T-helper 2 cell treated with Interferon-gamma antibody and Interleukin-4, amounts not matched to agents 100 ng/mL and 5 ng/mL, for 36 hours (primary cell): ENCODE data around the gene ADO. TPM values are rescaled to one million over a fixed set of nuclear protein-coding genes. Genes with fewer than 3 reads are reported as not detected.

Experiments
- intact Hi-C: fragments of 100-400 bp; cut with micrococcal nuclease; formaldehyde crosslinking; loops from one replicate; pipeline ENCODE4 v1.15.1; 2023
- total RNA-seq: library from RNA; stranded (reverse); gene quantifications from 2 replicates; pipeline ENCODE4 v1.2.3, GENCODE V29; 2022

The ADO gene
- total RNA-seq, 1 donor from 2014 or later, result 20.2 TPM

GRCh38 chr10:62792261-62792660 is 12.3 kb upstream of the ADO start:
- intact Hi-C loops, result no loop called here

- intact Hi-C loops, result no loop called here
These were observed 10.2 kb upstream of the ADO start for GRCh38 chr10:62794306-62794705.

- intact Hi-C loops, result no loop called here
These were observed 9.4 kb upstream of the ADO start for GRCh38 chr10:62795100-62795499.

- intact Hi-C loops, result no loop called here
These were observed 8.8 kb upstream of the ADO start for GRCh38 chr10:62795762-62796161.

- intact Hi-C loops, result no loop called here
These were observed 7.6 kb upstream of the ADO start for GRCh38 chr10:62796896-62797295.

- intact Hi-C loops, result no loop called here
These were observed 2.6 kb upstream of the ADO start for GRCh38 chr10:62801871-62802270.

GRCh38 chr10:62803724-62804355 is 680 bp upstream of the ADO start:
- intact Hi-C loops, result loop anchor here (1.0 to 2.0 kb wide), 4 partner anchors 12 to 329 kb away; partner anchors contain the start of genes EGR2 and NRBF2

GRCh38 chr10:62805231-62806099 is 945 bp downstream of the ADO start:
- intact Hi-C loops, result loop anchor here (2.0 kb wide), 1 partner anchor 73 kb away; no protein-coding TSS in a partner anchor

- intact Hi-C loops, result no loop called here
These were observed 1.7 kb downstream of the ADO start for GRCh38 chr10:62806251-62806650.

- intact Hi-C loops, result loop anchor here (10.0 kb wide), 1 partner anchor 914 kb away; no protein-coding TSS in a partner anchor
These were observed 5.8 kb downstream of the ADO start for GRCh38 chr10:62810156-62810902.

GRCh38 chr10:62811159-62811875 is 6.8 kb downstream of the ADO start:
- intact Hi-C loops, result loop anchor here (10.0 kb wide), 1 partner anchor 913 kb away; no protein-coding TSS in a partner anchor

- intact Hi-C loops, result loop anchor here (10.0 kb wide), 1 partner anchor 912 kb away; no protein-coding TSS in a partner anchor
These were observed 8.3 kb downstream of the ADO start for GRCh38 chr10:62812672-62813439.

GRCh38 chr10:62813453-62813852 is 8.9 kb downstream of the ADO start:
- intact Hi-C loops, result loop anchor here (10.0 kb wide), 1 partner anchor 911 kb away; no protein-coding TSS in a partner anchor

GRCh38 chr10:62813981-62814380 is 9.5 kb downstream of the ADO start:
- intact Hi-C loops, result loop anchor here (10.0 kb wide), 1 partner anchor 911 kb away; no protein-coding TSS in a partner anchor

GRCh38 chr10:62814756-62815380 is 10.3 kb downstream of the ADO start:
- intact Hi-C loops, result loop anchor here (5.0 to 10.0 kb wide), 6 partner anchors 433 to 910 kb away; partner anchors contain the start of genes REEP3 and RTKN2

- intact Hi-C loops, result loop anchor here (1.0 to 10.0 kb wide), 17 partner anchors 11 to 909 kb away; partner anchors contain the start of genes ADO, NRBF2, REEP3 and RTKN2
These were observed 11.0 kb downstream of the ADO start for GRCh38 chr10:62815381-62816075.

GRCh38 chr10:62816076-62816330 is 11.5 kb downstream of the ADO start:
- intact Hi-C loops, result loop anchor here (1.0 to 10.0 kb wide), 17 partner anchors 12 to 909 kb away; partner anchors contain the start of genes ADO, NRBF2, REEP3 and RTKN2

GRCh38 chr10:62816331-62817120 is 12.0 kb downstream of the ADO start, which contains the start of gene EGR2:
TSS of gene EGR2 (minus strand) at chr10:62816366. CDS start at chr10:62816029, 337 bp downstream.
- intact Hi-C loops, result loop anchor here (1.0 to 10.0 kb wide), 17 partner anchors 12 to 908 kb away; partner anchors contain the start of genes ADO, NRBF2, REEP3 and RTKN2
